Body of pancreas (tissue), 4 donors: ENCODE measurements around the gene THUMPD3.

Experiments
- POLR2A ChIP-seq, 3 donors: fragments of 450-650 bp; IDR thresholded peaks; one replicate each; pipeline ENCODE4 v1.6.1; 2016; ENCODE audit warnings: antibody characterized with exemption in 3 of 3, mild to moderate bottlenecking in 2 of 3
- TF ChIP-seq, protein P1 (sequence below), 7 experiments: fragments of 450-650 bp in 4 of 7; fragments of 200-600 bp in 3 of 7; sonication (generic) in 3 of 7; IDR thresholded peaks; one replicate each; pipeline ENCODE4 v1.5.1; 2016 to 2019; ENCODE audit warnings: antibody characterized with exemption in 7 of 7

DNA sequence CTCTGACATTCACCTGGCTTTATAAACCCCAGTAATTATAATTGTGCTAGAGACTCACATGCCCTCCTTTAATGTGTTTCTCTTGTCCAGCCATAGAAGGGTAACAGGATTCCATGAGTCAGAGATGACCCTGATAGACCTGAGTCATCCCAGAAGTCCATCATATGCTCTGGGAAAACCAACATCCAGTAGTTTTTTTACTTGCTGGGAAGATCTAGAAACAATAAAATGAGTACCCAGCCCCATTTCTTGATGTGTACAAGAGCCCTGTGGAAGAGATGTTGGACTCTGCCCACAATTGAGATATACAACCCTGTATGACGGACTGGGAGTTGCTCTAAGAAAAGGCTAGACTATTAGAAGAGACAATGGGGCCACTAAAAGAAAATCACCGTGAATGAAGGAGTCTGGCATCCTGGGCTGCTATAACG lies 22.4 kb upstream of the THUMPD3 start:
- TF ChIP-seq, protein P1, sequence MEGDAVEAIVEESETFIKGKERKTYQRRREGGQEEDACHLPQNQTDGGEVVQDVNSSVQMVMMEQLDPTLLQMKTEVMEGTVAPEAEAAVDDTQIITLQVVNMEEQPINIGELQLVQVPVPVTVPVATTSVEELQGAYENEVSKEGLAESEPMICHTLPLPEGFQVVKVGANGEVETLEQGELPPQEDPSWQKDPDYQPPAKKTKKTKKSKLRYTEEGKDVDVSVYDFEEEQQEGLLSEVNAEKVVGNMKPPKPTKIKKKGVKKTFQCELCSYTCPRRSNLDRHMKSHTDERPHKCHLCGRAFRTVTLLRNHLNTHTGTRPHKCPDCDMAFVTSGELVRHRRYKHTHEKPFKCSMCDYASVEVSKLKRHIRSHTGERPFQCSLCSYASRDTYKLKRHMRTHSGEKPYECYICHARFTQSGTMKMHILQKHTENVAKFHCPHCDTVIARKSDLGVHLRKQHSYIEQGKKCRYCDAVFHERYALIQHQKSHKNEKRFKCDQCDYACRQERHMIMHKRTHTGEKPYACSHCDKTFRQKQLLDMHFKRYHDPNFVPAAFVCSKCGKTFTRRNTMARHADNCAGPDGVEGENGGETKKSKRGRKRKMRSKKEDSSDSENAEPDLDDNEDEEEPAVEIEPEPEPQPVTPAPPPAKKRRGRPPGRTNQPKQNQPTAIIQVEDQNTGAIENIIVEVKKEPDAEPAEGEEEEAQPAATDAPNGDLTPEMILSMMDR (IDR thresholded peaks at IDR 0.05): no peak
- TF ChIP-seq POLR2A (IDR thresholded peaks at IDR 0.05): no peak
